Left lobe of liver (tissue), 1 donor: Measurements from ENCODE around the gene SCAMP1. TPM values are rescaled to one million over a fixed set of nuclear protein-coding genes. Genes with fewer than 3 reads are reported as not detected.

Experiments used
- total RNA-seq: library from RNA; stranded (reverse); gene quantifications from one replicate; pipeline ENCODE4 v1.2.1, GENCODE V29; 2021
- donor health status: DM: no; HTN: yes; CAD: no.

The SCAMP1 gene
- total RNA-seq, 1 donor from 2014 or later, result 11.3 TPM

Other genes with a start within 250 kb of the SCAMP1 start
- 11.6 TPM for gene AP3B1, start 65.9 kb upstream of the SCAMP1 start, total RNA-seq